ENCODE results near the gene BMPR1B. TPM values are rescaled to one million over a fixed set of nuclear protein-coding genes. Genes with fewer than 3 reads are reported as not detected.

Gene BMPR1B
- total and polyA plus RNA-seq, 2 of the 8 experiments (the other 6 are each of a cell fraction or from before 2014, with no cell fraction given): 0.14 to 1.1 TPM

- Histone ChIP-seq H2BK15ac (ENCODE audit: low read length) (no peak overlapping the region), H2BK5ac (ENCODE audit: low read depth, low read length) (no peak overlapping the region), H2BK20ac (ENCODE audit: low read length) (no peak overlapping the region), H3K79me1 (ENCODE audit: low read depth, low read length) (no peaks in the 10 kb centered on the region), H3K4ac (replicated peaks; ENCODE audit: insufficient read length, low read depth, low read length) (no peak overlapping the region), H2BK12ac (ENCODE audit: low read depth, low read length) (no peak overlapping the region), H3K27ac (ENCODE audit: low read depth, low read length) (no peak overlapping the region), H2AK5ac (ENCODE audit: low read depth, low read length) (no peak overlapping the region), H2BK120ac (replicated peaks; ENCODE audit: low read depth, low read length) (no peak overlapping the region), H3K36me3 (ENCODE audit: control insufficient read depth in 2 of 4, insufficient read depth in 4 of 4, low read length in 3 of 4) (no peaks in the 10 kb centered on the region), H4K91ac (replicated peaks; ENCODE audit: insufficient read length, low read length) (no peak overlapping the region), H3K4me1 (replicated peaks in 1 of 4; ENCODE audit: control insufficient read depth in 3 of 4, insufficient read depth in 4 of 4, low read length in 3 of 4) (no peaks in the 10 kb centered on the region), H3K27me3 (replicated peaks in 1 of 4; ENCODE audit: control insufficient read depth in 3 of 4, extremely low read depth in 1 of 4, insufficient read depth in 3 of 4, low read length in 3 of 4) (no peaks in the 10 kb centered on the region), H3K18ac (ENCODE audit: extremely low read depth, low read length) (no peak overlapping the region), H4K20me1 (replicated peaks in 1 of 2; ENCODE audit: control insufficient read depth in 1 of 2, insufficient read depth in 2 of 2, low read length in 2 of 2) (no peaks in the 10 kb centered on the region), H3K4me2 (ENCODE audit: insufficient read depth in 1 of 2, low read depth in 2 of 2, low read length in 2 of 2) (no peak overlapping the region), H3K56ac (replicated peaks; ENCODE audit: insufficient read length, low read depth, low read length) (no peak overlapping the region), H3K9ac (replicated peaks in 1 of 4; ENCODE audit: extremely low read depth in 1 of 4, low read depth in 3 of 4, low read length in 3 of 4) (no peak overlapping the region), H2AFZ (ENCODE audit: low read length) (no peak overlapping the region), H3K23me2 (ENCODE audit: low read depth, low read length) (no peaks in the 10 kb centered on the region), H3K14ac (ENCODE audit: insufficient read length) (no peak overlapping the region), H3K4me3 (ENCODE audit: extremely low read depth in 1 of 4, insufficient read depth in 2 of 4, low read depth in 3 of 4, low read length in 4 of 4) (no peak overlapping the region), H3K23ac (ENCODE audit: insufficient read length) (no peak overlapping the region), H3K79me2 (ENCODE audit: control insufficient read depth in 1 of 2, insufficient read depth in 2 of 2, low read length in 2 of 2) (no peaks in the 10 kb centered on the region), H4K8ac (ENCODE audit: extremely low read depth, insufficient read depth, low read length) (no peak overlapping the region), H3K9me3 (ENCODE audit: insufficient read depth in 2 of 2, low read depth in 1 of 2, low read length in 1 of 2) (no peaks in the 10 kb centered on the region), H4K5ac (ENCODE audit: insufficient read length, low read depth, low read length) (no peak overlapping the region)
- TF ChIP-seq RNF2 (IDR thresholded peaks at IDR 0.05; ENCODE audit: borderline replicate concordance, low read depth, low read length, missing control alignments, poor library complexity, severe bottlenecking) (no peak), TAF7 (optimal IDR thresholded peaks at IDR 0.05; ENCODE audit: borderline replicate concordance, low read depth, low read length) (no peak), BACH1 (IDR thresholded peaks at IDR 0.05; ENCODE audit: low read length) (no peak), RXRA (IDR thresholded peaks at IDR 0.05; ENCODE audit: insufficient read depth, low read depth, low read length) (no peak), POLR2A (IDR thresholded peaks at IDR 0.05; ENCODE audit: control extremely low read depth in 1 of 2, low read depth in 2 of 2, low read length in 2 of 2) (no peak), SIRT6 (IDR thresholded peaks at IDR 0.05; ENCODE audit: low read length) (no peak), CEBPB (IDR thresholded peaks at IDR 0.05; ENCODE audit: low read depth, low read length) (no peak)
- CTCF ChIA-PET (ENCODE audit: partially characterized antibody): interaction anchor here (0.6 to 2.5 kb wide), 4 partner anchors 11 to 471 kb away, joined by 3 to 14 read pairs (median 7); no protein-coding TSS in a partner anchor
- DNase-seq (ENCODE audit: low read depth in 1 of 2, low spot score in 2 of 2) (no peak), FAIRE-seq (no peak)
- WGBS, 2 experiments (ENCODE audit: extremely low coverage in 1 of 2, insufficient coverage in 1 of 2, insufficient read length in 1 of 2, insufficient replicate concordance in 2 of 2, low coverage in 1 of 2, low lambda C conversion rate in 2 of 2, missing lambda C conversion rate in 1 of 2): 89% methylated on average over 2 of the region's 2 CpGs; no CpG with 5 or more reads in 1 of the 2 experiments
- POLR2A ChIA-PET (ENCODE audit: partially characterized antibody): no interaction called here
Measured at GRCh38 chr4:95093460-95093859, 335.7 kb downstream of the BMPR1B start.

Data from H1 (cell line).